Measurements from ENCODE around the gene UST. TPM values are rescaled to one million over a fixed set of nuclear protein-coding genes. Genes with fewer than 3 reads are reported as not detected.
A peak's percentile ranks its signal among the peaks of the same experiment; 100 is the strongest.

The UST gene
- total and polyA plus RNA-seq, 7 donors = 0.79 to 2.6 (median 2.0) TPM

DNA sequence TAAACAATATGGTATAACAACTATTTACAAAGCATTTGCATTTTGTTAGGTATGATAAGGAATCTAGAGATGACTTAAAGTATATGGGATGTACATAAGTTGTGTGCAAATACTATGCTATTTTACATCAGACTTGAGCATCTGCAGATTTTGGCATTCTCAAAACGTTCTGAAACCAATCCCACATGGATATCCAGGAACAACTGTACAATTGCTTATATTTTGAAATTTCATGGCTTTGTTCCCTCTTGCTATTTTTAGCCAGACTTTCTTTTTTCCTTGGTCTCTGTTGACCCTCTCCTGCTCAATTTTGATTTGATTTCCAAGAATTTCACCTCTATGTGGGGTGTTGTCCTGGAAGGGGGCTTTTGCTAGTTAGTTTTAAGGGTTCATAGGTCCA, 32.9 kb upstream of the UST start:
- H3K4me1 ChIP-seq = no peaks in the 10 kb centered on the region
- H3K4me3 ChIP-seq = no peak overlapping the region
- H3K27me3 ChIP-seq (ENCODE audit: insufficient read depth in 3 of 3, low read length in 2 of 3) = no peaks in the 10 kb centered on the region
- no peak for DNase-seq
- intact Hi-C loops (cut with DNase I) = no loop called here
- TF ChIP-seq, protein P1, sequence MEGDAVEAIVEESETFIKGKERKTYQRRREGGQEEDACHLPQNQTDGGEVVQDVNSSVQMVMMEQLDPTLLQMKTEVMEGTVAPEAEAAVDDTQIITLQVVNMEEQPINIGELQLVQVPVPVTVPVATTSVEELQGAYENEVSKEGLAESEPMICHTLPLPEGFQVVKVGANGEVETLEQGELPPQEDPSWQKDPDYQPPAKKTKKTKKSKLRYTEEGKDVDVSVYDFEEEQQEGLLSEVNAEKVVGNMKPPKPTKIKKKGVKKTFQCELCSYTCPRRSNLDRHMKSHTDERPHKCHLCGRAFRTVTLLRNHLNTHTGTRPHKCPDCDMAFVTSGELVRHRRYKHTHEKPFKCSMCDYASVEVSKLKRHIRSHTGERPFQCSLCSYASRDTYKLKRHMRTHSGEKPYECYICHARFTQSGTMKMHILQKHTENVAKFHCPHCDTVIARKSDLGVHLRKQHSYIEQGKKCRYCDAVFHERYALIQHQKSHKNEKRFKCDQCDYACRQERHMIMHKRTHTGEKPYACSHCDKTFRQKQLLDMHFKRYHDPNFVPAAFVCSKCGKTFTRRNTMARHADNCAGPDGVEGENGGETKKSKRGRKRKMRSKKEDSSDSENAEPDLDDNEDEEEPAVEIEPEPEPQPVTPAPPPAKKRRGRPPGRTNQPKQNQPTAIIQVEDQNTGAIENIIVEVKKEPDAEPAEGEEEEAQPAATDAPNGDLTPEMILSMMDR (IDR thresholded peaks at IDR 0.05) = no peak
- no peak for ATAC-seq
- 4 to 18% (median 7%) methylated on average over 1 of the region's 1 CpG for WGBS, 3 donors
- no peak overlapping the region for H3K27ac ChIP-seq
- H3K9me3 ChIP-seq = peaks cover 9% of the 10 kb centered on the region
- H3K36me3 ChIP-seq (ENCODE audit: insufficient read depth in 1 of 2, low read depth in 1 of 2) = no peaks in the 10 kb centered on the region

DNA sequence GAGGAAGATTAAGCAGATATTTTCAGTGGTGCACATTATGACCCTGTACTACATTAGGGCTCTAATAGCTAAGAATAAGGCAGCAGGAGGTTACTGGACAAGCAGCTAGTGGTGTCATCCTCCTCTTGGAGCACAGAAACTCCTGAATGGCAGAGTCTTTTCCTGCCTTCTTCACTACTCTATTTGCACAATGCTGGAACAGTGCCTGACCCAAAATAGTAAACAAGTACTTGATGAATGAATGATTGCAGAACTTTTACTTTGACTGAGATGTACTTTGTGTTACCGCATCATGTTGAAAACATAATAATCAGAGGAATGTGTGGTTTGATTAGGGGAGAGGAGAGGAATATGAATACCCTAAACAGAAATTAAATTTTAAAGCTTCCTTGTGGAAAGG, 30.0 kb upstream of the UST start:
- DNase-seq = no peak
- ATAC-seq = no peak
- H3K36me3 ChIP-seq (ENCODE audit: insufficient read depth in 1 of 2, low read depth in 1 of 2) = no peaks in the 10 kb centered on the region
- WGBS, 3 donors = 2 to 49% (median 44%) methylated on average over 1 of the region's 1 CpG
- no peak overlapping the region for H3K4me3 ChIP-seq
- H3K9me3 ChIP-seq = peaks cover 9% of the 10 kb centered on the region
- H3K27ac ChIP-seq = no peak overlapping the region
- H3K4me1 ChIP-seq = no peaks in the 10 kb centered on the region
- TF ChIP-seq, protein P1 (IDR thresholded peaks at IDR 0.05) = no peak
- intact Hi-C loops (cut with DNase I) = no loop called here
- no peaks in the 10 kb centered on the region for H3K27me3 ChIP-seq (ENCODE audit: insufficient read depth in 3 of 3, low read length in 2 of 3)

DNA sequence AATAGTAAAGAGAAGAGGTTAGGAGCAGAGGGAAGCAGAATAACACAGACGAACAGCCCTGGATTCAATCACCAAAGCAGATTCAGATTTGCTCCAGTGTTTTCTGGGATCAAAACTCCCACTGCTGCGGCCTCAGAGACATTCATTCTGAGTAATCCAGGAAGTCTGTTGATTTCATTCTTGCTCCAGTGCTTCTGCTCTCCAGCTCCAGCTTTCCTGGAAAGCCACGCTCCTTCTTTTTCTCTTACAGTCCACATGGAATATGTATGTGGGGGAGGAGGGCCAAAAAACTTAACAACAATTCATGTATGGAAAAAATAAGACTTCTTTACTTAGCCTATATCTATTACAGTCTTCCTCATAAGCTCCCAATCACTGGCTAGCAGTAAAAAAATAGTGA, 26.4 kb upstream of the UST start:
- no peak overlapping the region for H3K27ac ChIP-seq
- no peaks in the 10 kb centered on the region for H3K27me3 ChIP-seq (ENCODE audit: insufficient read depth in 3 of 3, low read length in 2 of 3)
- intact Hi-C loops (cut with DNase I) = no loop called here
- no peak for DNase-seq
- WGBS, 3 donors = 63 to 74% (median 67%) methylated on average over 3 of the region's 3 CpGs
- H3K9me3 ChIP-seq = no peaks in the 10 kb centered on the region
- H3K4me1 ChIP-seq = no peaks in the 10 kb centered on the region
- TF ChIP-seq, protein P1 (IDR thresholded peaks at IDR 0.05) = no peak
- no peak overlapping the region for H3K4me3 ChIP-seq
- no peaks in the 10 kb centered on the region for H3K36me3 ChIP-seq (ENCODE audit: insufficient read depth in 1 of 2, low read depth in 1 of 2)
- ATAC-seq = no peak

DNA sequence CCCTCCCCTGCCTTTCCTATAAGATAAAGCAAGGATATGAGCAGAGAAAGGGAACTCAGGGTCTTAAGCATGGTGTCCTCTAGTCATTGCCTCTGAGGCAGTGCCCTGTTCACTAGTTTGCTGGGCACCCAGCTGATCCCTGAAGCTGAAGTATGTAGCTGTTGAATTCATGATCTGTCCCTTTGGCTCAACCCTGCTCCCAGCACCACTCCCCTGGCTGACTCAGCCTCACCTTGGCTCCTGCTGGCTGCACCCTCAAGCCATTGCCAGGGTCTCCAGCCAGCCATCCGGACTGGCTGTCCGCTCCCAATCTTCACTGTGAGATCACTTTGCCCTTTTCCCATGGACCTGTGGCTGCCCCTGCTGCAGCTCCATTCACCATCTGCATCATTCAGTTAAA, 25.9 kb upstream of the UST start:
- H3K4me3 ChIP-seq = no peak overlapping the region
- intact Hi-C loops (cut with DNase I) = no loop called here
- 65 to 81% (median 76%) methylated on average over 2 of the region's 2 CpGs for WGBS, 3 donors
- ATAC-seq (peak in 1 of 4 donors; percentile 46), DNase-seq (no peak)
- no peaks in the 10 kb centered on the region for H3K9me3 ChIP-seq
- H3K27me3 ChIP-seq (ENCODE audit: insufficient read depth in 3 of 3, low read length in 2 of 3) = no peaks in the 10 kb centered on the region
- TF ChIP-seq, protein P1 (IDR thresholded peaks at IDR 0.05) = no peak
- no peaks in the 10 kb centered on the region for H3K4me1 ChIP-seq
- H3K27ac ChIP-seq = no peak overlapping the region
- H3K36me3 ChIP-seq (ENCODE audit: insufficient read depth in 1 of 2, low read depth in 1 of 2) = no peaks in the 10 kb centered on the region

DNA sequence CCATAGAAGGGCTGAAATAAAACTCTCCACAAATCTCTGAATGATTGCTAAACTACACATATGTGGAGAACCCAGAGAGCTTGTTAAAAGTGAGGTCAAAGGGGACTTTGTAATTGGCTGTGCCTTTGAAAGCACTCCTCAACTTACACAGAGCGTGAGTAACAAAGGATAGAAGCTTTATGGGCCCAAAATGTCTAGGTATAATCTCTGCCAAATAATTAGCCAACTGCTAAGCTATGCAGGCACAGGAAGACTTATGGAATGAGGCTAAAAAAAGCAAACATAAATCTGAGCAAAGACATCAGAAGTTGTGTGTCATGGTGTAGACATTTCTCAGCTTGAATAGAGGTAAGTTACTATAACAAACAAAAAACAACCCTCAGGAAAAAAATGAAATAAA, 23.3 kb upstream of the UST start:
- WGBS, 3 donors = 37 to 63% (median 54%) methylated on average over 1 of the region's 1 CpG
- no peaks in the 10 kb centered on the region for H3K4me1 ChIP-seq
- ATAC-seq (no peak), DNase-seq (no peak)
- intact Hi-C loops (cut with DNase I) = no loop called here
- no peaks in the 10 kb centered on the region for H3K36me3 ChIP-seq (ENCODE audit: insufficient read depth in 1 of 2, low read depth in 1 of 2)
- TF ChIP-seq, protein P1 (IDR thresholded peaks at IDR 0.05) = no peak
- peaks cover 9% of the 10 kb centered on the region for H3K9me3 ChIP-seq
- H3K27ac ChIP-seq = no peak overlapping the region
- H3K4me3 ChIP-seq = no peak overlapping the region
- no peaks in the 10 kb centered on the region for H3K27me3 ChIP-seq (ENCODE audit: insufficient read depth in 3 of 3, low read length in 2 of 3)

All from psoas muscle (tissue), 8 donors.